GM23338 (cell line): ENCODE results near the gene BIRC6. TPM values are rescaled to one million over a fixed set of nuclear protein-coding genes. Genes with fewer than 3 reads are reported as not detected.

ENCODE experiments used
- ATAC-seq: fragments of 200-7000 bp; cut with Tn5 transposase; 3 replicates; pipeline ENCODE4 v1.9.1; 2020
- DNase-seq: peaks from one replicate; pipeline ENCODE4 v3.0.0-alpha.2; 2015; ENCODE audit warnings: low spot score
- H2AFZ ChIP-seq: fragments of 200-600 bp; sonication (generic); 2 replicates; pipeline ENCODE4 v1.8.0; 2016; ENCODE audit warnings: antibody characterized with exemption, mild to moderate bottlenecking, moderate library complexity
- H3F3A ChIP-seq: fragments of 200-600 bp; sonication (generic); replicated peaks from 2 replicates; pipeline ENCODE4 v1.8.0; 2017; ENCODE audit warnings: antibody characterized with exemption, mixed run types, low read depth
- H3K27ac ChIP-seq: fragments of 200-600 bp; sonication (generic); 2 replicates; pipeline ENCODE4 v1.6.1; 2016; ENCODE audit warnings: low read depth
- H3K27me3 ChIP-seq: fragments of 200-600 bp; sonication (generic); 2 replicates; pipeline ENCODE4 v1.8.0; 2016; ENCODE audit warnings: mild to moderate bottlenecking, mixed run types, moderate library complexity; ENCODE audit not compliant: insufficient read depth
- H3K36me3 ChIP-seq: fragments of 200-600 bp; sonication (generic); 2 replicates; pipeline ENCODE4 v1.8.0; 2016; ENCODE audit warnings: mild to moderate bottlenecking; ENCODE audit not compliant: insufficient read depth
- H3K4me1 ChIP-seq: fragments of 200-600 bp; sonication (generic); 2 replicates; pipeline ENCODE4 v1.8.0; 2016; ENCODE audit warnings: mild to moderate bottlenecking, moderate library complexity; ENCODE audit not compliant: insufficient read depth
- H3K4me2 ChIP-seq: fragments of 200-600 bp; sonication (generic); 2 replicates; pipeline ENCODE4 v1.7.1; 2017; ENCODE audit warnings: mixed run types
- H3K4me3 ChIP-seq: fragments of 200-600 bp; sonication (generic); 2 replicates; pipeline ENCODE4 v1.6.1; 2016; ENCODE audit warnings: mixed run types
- H3K79me2 ChIP-seq: fragments of 200-600 bp; sonication (generic); replicated peaks from 2 replicates; pipeline ENCODE4 v1.8.0; 2017; ENCODE audit warnings: mild to moderate bottlenecking; ENCODE audit not compliant: insufficient read depth
- H3K9me2 ChIP-seq: fragments of 200-600 bp; sonication (generic); 2 replicates; pipeline ENCODE4 v1.8.0; 2017; ENCODE audit not compliant: insufficient read depth
- H4K20me1 ChIP-seq: fragments of 200-600 bp; sonication (generic); replicated peaks from 2 replicates; pipeline ENCODE4 v1.8.0; 2017; ENCODE audit warnings: mild to moderate bottlenecking; ENCODE audit not compliant: insufficient read depth
- H3K27ac Mint-ChIP-seq: 2 replicates; pipeline ENCODE4 v1.8.0; 2020; ENCODE audit warnings: inconsistent platforms, mild to moderate bottlenecking, moderate library complexity, mixed read lengths
- H3K27me3 Mint-ChIP-seq: 3 replicates; pipeline ENCODE4 v1.8.0; 2022; ENCODE audit warnings: low read depth, mild to moderate bottlenecking, moderate library complexity, mixed read lengths, inconsistent platforms; ENCODE audit not compliant: insufficient read depth, poor library complexity
- H3K36me3 Mint-ChIP-seq: 3 replicates; pipeline ENCODE4 v1.8.0; 2021; ENCODE audit warnings: low read depth, mild to moderate bottlenecking, inconsistent platforms, moderate library complexity, mixed read lengths
- H3K4me1 Mint-ChIP-seq: 3 replicates; pipeline ENCODE4 v1.8.0; 2020; ENCODE audit warnings: mild to moderate bottlenecking, inconsistent platforms, mixed read lengths
- H3K4me3 Mint-ChIP-seq: 3 replicates; pipeline ENCODE4 v1.8.0; 2021; ENCODE audit warnings: moderate library complexity, mild to moderate bottlenecking, inconsistent platforms, mixed read lengths
- H3K9me3 Mint-ChIP-seq: 3 replicates; pipeline ENCODE4 v1.8.0; 2020; ENCODE audit warnings: moderate library complexity, mild to moderate bottlenecking, inconsistent platforms, mixed read lengths
- EZH2 ChIP-seq: fragments of 200-600 bp; sonication (generic); IDR thresholded peaks from one replicate; pipeline ENCODE4 v1.8.0; 2017; ENCODE audit warnings: antibody characterized with exemption, mild to moderate bottlenecking, low read depth; ENCODE audit not compliant: unreplicated experiment
- EZH2phosphoT487 ChIP-seq: fragments of 200-600 bp; sonication (generic); IDR thresholded peaks from one replicate; pipeline ENCODE4 v1.8.1; 2018; ENCODE audit warnings: antibody characterized with exemption; ENCODE audit not compliant: unreplicated experiment
- JUNB ChIP-seq: IDR thresholded peaks from one replicate; pipeline ENCODE4 v1.6.1; 2016; ENCODE audit warnings: antibody characterized with exemption; ENCODE audit not compliant: unreplicated experiment
- NANOG ChIP-seq: IDR thresholded peaks from 2 replicates; pipeline ENCODE4 v1.6.1; 2016; ENCODE audit warnings: antibody characterized with exemption, borderline replicate concordance
- POLR2AphosphoS5 ChIP-seq: IDR thresholded peaks from 2 replicates; pipeline ENCODE4 v1.6.1; 2016; ENCODE audit warnings: antibody characterized with exemption, low read depth
- REST ChIP-seq: IDR thresholded peaks from one replicate; pipeline ENCODE4 v1.6.1; 2018; ENCODE audit warnings: antibody characterized with exemption; ENCODE audit not compliant: unreplicated experiment
- STAT1 ChIP-seq: IDR thresholded peaks from one replicate; pipeline ENCODE4 v1.6.1; 2016; ENCODE audit warnings: antibody characterized with exemption; ENCODE audit not compliant: unreplicated experiment
- ZNF114 ChIP-seq: fragments of 250-450 bp; sonication (Bioruptor Pico); IDR thresholded peaks from 2 replicates; pipeline ENCODE4 v1.5.0; 2020; ENCODE audit warnings: mild to moderate bottlenecking, moderate library complexity
- ZNF331 ChIP-seq: fragments of 250-450 bp; sonication (Bioruptor Pico); IDR thresholded peaks from 2 replicates; pipeline ENCODE4 v1.5.0; 2020; ENCODE audit warnings: low read depth, mild to moderate bottlenecking, moderate library complexity
- ZNF462 ChIP-seq: fragments of 250-450 bp; sonication (Bioruptor Pico); IDR thresholded peaks from 2 replicates; pipeline ENCODE4 v1.5.0; 2020; ENCODE audit warnings: mild to moderate bottlenecking, moderate library complexity
- polyA plus RNA-seq: library from polyadenylated mRNA; unstranded; fragments of >200 nt; fragmentation: Nextera tagmentation; extraction: Ambion mirVana; gene quantifications from 2 replicates; pipeline ENCODE4 v1.2.1, GENCODE V29; 2016
- total RNA-seq: library from RNA; depleted of rRNA; stranded (reverse); fragments of >200 nt; shearing (Covaris generic); gene quantifications from 2 replicates; pipeline ENCODE4 v1.2.3, GENCODE V29; 2014

The BIRC6 gene
- total and polyA plus RNA-seq, 2 experiments from 2014 or later = 85.8 to 131 TPM

- TF ChIP-seq REST (no peak), ZNF114 (CRISPR knock-in tag) (no peak), NANOG (no peak), STAT1 (no peak), JUNB (no peak)
Observed at GRCh38 chr2:32442020-32442467, 85.2 kb downstream of the BIRC6 start (continued).

DNA sequence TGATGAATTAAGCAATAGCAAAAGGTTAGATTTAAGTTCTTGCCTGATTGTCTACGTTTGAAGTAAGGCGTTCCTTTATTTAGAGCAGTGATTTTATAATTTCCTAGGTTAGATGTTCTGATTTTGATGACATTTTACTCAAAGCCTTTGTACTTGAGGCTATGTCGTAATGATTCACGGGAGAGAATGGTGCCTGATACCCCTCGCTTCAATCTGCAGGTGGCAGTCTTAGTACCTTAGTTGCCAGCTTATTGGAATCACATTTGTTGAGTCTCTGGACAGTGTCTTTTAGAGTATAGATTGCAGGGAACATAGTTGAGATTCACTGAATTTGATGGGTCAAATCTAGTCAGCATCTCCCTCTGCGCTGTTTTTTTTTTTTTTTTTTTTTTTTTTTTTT lies 89.5 kb downstream of the BIRC6 start:
- peaks cover 2% of the 10 kb centered on the region; the same call in 2 of the 3 replicates for H3K9me3 Mint-ChIP-seq
- H3K27ac ChIP-seq = no peak overlapping the region
- no peaks in the 10 kb centered on the region; the same call in 1 of the 2 replicates for H3F3A ChIP-seq
- H3K4me1 ChIP-seq = no peaks in the 10 kb centered on the region
- H3K4me1 Mint-ChIP-seq = no peaks in the 10 kb centered on the region
- peaks cover 24% of the 10 kb centered on the region for H3K36me3 ChIP-seq
- H3K4me3 Mint-ChIP-seq = no peak overlapping the region
- no peak overlapping the region for H3K27ac Mint-ChIP-seq
- no peak for ATAC-seq
- H4K20me1 ChIP-seq = peaks cover 6% of the 10 kb centered on the region; the same call in 1 of the 2 replicates
- no peak overlapping the region for H3K4me3 ChIP-seq
- no peak overlapping the region for H3K4me2 ChIP-seq
- no peaks in the 10 kb centered on the region for H3K79me2 ChIP-seq
- no peak for DNase-seq
- peaks cover 1% of the 10 kb centered on the region for H3K27me3 Mint-ChIP-seq
- peaks cover 53% of the 10 kb centered on the region for H3K36me3 Mint-ChIP-seq
- TF ChIP-seq EZH2 (no peak), STAT1 (no peak), ZNF114 (CRISPR knock-in tag) (no peak), EZH2phosphoT487 (no peak), POLR2AphosphoS5 (no peak)
- no peaks in the 10 kb centered on the region for H3K27me3 ChIP-seq
- no peaks in the 10 kb centered on the region for H3K9me2 ChIP-seq
- H2AFZ ChIP-seq = no peak overlapping the region

DNA sequence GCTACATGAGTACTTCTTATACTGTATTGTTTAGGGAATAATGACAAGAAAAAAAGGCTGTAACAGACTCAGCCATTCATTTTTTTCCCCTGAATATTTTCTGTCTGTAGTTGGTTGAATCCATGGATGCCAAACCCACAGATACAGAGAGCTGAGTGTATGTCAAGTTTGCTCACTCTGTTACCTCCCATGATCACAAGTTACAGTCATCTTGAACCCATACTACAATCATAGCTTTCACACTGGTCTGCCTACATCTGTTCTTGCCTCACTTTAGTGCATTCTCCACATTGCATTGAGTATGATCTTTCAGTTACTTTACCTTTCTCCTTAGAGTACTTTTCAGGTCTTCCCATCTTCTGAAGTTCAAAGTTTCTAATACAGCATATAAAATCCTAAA lies 94.0 kb downstream of the BIRC6 start:
- H2AFZ ChIP-seq = no peak overlapping the region
- H3K27me3 ChIP-seq = no peaks in the 10 kb centered on the region
- H3K9me3 Mint-ChIP-seq = peaks cover 2% of the 10 kb centered on the region; the same call in 2 of the 3 replicates
- H3K4me3 Mint-ChIP-seq = no peak overlapping the region
- H3K27ac ChIP-seq = peak overlapping the region; percentile 14; the same call in 1 of the 2 replicates
- TF ChIP-seq ZNF331 (CRISPR knock-in tag) (no peak), ZNF462 (CRISPR knock-in tag) (no peak)
- no peaks in the 10 kb centered on the region for H3K9me2 ChIP-seq
- H3K27ac Mint-ChIP-seq = 0 out of 2 replicates have a peak overlapping the region, but pooled peaks have one; percentile 15
- H3K4me1 ChIP-seq = no peaks in the 10 kb centered on the region
- peaks cover 16% of the 10 kb centered on the region for H3K36me3 Mint-ChIP-seq
- H3K4me1 Mint-ChIP-seq = peaks cover 14% of the 10 kb centered on the region; the same call in 2 of the 3 replicates
- H3K27me3 Mint-ChIP-seq = peaks cover 3% of the 10 kb centered on the region
- peaks cover 13% of the 10 kb centered on the region; the same call in 1 of the 2 replicates for H3K36me3 ChIP-seq
- H4K20me1 ChIP-seq = peaks cover 6% of the 10 kb centered on the region; the same call in 1 of the 2 replicates
- H3K4me3 ChIP-seq = no peak overlapping the region
- no peak for DNase-seq
- no peaks in the 10 kb centered on the region for H3K79me2 ChIP-seq
- H3K4me2 ChIP-seq = no peak overlapping the region
- H3F3A ChIP-seq = no peaks in the 10 kb centered on the region; the same call in 1 of the 2 replicates
- ATAC-seq = no peak
